22Rv1 (cell line): ENCODE measurements around the gene MMP28.

Experiments used
- ZFX ChIP-seq: fragments of 450-650 bp; IDR thresholded peaks from 2 replicates; pipeline ENCODE4 v1.6.1; 2017; ENCODE audit warnings: antibody characterized with exemption, borderline replicate concordance
- TF ChIP-seq, protein P1 (sequence below): fragments of 450-650 bp; IDR thresholded peaks from 2 replicates; pipeline ENCODE4 v1.5.1; 2017; ENCODE audit warnings: mild to moderate bottlenecking

DNA sequence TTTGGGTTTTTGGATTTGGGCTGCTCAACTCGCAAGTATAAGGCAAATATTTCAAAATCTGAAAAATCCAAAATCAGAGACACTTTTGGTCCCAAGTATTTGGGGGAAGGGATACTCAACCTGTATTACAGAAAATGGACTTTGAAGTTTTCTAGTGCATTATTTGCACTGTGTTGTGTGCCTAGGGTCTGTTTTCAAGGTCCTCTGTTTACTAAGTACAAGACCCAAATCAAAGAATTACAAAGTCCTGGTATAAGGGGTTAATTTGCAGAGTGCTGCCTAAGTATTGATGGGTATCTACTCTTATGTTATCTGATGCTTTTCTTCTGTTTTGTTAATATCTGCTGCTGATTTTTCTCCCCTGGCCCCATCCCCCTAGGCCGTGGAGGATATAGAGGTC is 48.3 kb upstream of the MMP28 start:
- TF ChIP-seq, protein P1, sequence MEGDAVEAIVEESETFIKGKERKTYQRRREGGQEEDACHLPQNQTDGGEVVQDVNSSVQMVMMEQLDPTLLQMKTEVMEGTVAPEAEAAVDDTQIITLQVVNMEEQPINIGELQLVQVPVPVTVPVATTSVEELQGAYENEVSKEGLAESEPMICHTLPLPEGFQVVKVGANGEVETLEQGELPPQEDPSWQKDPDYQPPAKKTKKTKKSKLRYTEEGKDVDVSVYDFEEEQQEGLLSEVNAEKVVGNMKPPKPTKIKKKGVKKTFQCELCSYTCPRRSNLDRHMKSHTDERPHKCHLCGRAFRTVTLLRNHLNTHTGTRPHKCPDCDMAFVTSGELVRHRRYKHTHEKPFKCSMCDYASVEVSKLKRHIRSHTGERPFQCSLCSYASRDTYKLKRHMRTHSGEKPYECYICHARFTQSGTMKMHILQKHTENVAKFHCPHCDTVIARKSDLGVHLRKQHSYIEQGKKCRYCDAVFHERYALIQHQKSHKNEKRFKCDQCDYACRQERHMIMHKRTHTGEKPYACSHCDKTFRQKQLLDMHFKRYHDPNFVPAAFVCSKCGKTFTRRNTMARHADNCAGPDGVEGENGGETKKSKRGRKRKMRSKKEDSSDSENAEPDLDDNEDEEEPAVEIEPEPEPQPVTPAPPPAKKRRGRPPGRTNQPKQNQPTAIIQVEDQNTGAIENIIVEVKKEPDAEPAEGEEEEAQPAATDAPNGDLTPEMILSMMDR, result no peak
- TF ChIP-seq ZFX, result no peak
